GM20000 (cell line): ENCODE results near the gene CCDC141.

Experiments used
- DNase-seq: peaks from one replicate; pipeline ENCODE4 v3.0.0; 2012; ENCODE audit warnings: low spot score
- TF ChIP-seq, protein P1 (sequence below): IDR thresholded peaks from 2 replicates; pipeline ENCODE4 v1.5.1; 2012; ENCODE audit warnings: mild to moderate bottlenecking, control low read depth; ENCODE audit errors: extremely low read depth, missing control alignments

CCDC141 gene

DNA sequence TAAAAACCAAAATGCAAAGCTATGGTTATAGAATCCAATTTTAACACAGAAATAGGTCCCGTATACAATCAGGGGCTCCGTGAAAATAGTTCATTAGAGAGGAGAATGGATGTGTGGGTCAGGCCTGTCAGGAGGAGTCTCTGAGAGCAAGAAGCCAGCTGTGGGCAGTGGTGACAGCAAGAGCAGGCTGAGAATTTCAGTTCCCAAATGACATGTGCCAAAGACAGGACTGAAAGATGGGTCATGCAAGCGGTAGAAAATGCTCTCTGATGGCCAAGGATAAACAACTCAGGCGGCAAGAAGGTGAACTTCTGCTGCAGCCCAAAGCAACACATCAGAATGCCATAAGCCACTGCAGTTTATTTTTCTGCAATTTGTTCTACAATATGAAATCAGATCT, 100.4 kb downstream of the CCDC141 start:
- TF ChIP-seq, protein P1, sequence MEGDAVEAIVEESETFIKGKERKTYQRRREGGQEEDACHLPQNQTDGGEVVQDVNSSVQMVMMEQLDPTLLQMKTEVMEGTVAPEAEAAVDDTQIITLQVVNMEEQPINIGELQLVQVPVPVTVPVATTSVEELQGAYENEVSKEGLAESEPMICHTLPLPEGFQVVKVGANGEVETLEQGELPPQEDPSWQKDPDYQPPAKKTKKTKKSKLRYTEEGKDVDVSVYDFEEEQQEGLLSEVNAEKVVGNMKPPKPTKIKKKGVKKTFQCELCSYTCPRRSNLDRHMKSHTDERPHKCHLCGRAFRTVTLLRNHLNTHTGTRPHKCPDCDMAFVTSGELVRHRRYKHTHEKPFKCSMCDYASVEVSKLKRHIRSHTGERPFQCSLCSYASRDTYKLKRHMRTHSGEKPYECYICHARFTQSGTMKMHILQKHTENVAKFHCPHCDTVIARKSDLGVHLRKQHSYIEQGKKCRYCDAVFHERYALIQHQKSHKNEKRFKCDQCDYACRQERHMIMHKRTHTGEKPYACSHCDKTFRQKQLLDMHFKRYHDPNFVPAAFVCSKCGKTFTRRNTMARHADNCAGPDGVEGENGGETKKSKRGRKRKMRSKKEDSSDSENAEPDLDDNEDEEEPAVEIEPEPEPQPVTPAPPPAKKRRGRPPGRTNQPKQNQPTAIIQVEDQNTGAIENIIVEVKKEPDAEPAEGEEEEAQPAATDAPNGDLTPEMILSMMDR: no peak
- no peak for DNase-seq

DNA sequence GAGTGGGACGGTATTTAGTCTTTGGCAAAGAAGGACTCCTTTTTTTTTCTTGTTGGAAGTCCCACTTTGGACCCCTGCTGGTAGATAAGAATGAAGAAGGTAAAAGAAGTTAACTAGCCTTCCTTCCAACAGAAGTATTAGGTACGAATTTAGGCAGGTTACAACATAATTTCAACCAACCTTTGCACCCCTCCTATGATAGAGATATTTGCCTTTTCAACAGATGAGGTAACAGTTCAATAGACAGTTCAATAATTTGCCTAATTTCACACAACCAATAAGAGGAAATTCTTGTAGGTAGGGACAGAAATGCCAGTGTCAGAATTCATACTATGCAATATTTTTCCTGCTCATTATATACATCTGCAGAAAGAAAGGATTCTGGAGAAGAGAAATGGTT, 100.8 kb downstream of the CCDC141 start:
- TF ChIP-seq, protein P1: no peak
- no peak for DNase-seq

- TF ChIP-seq, protein P1: no peak
- no peak for DNase-seq
Observed at GRCh38 chr2:178947006-178947405, 102.9 kb downstream of the CCDC141 start.

GRCh38 chr2:178946494-178946893, 103.4 kb downstream of the CCDC141 start:
- no peak for DNase-seq

DNA sequence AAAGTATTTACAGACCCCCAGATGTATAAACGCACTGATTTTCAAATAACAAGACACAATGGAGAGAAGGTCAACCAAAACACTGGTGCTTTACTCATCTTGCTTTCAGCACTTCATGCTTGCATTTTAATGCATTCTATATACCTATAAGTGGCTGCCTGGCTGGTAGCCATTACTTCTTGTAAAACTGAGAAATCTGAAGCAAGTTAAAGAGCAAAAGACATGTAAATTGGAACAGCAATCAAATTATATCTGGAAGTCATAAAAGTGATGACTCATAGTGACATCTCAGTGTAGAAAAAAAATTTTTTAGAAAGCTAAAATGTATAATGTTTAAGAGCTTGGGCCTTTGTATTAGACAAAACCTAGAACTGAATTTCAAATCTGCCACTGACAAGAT, 106.2 kb downstream of the CCDC141 start:
- DNase-seq: no peak
- TF ChIP-seq, protein P1: no peak

More at GRCh38 chr2:178946494-178946893, 103.4 kb downstream of the CCDC141 start:
- TF ChIP-seq, protein P1: no peak

GRCh38 chr2:178934571-178934970, 115.4 kb downstream of the CCDC141 start:
- TF ChIP-seq, protein P1: no peak
- DNase-seq: no peak

DNA sequence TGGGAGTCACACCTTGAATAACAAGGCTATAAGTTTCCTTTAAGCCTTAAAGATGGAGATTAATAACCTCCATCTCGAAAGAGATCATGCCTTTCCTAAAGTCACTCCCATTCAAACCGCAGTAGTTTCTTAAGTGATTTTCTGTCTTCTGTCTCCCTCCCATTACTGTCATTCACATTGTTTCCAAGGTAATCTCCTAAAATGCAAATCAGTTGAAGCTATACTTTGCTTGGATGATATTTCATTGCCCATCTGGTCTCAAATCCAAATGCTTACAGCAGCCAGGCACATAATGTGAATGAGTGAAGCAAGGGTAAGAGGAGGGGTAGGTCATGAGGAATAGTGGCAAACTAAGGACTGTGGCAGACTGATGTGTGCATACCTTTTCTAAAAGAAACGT, 116.4 kb downstream of the CCDC141 start:
- no peak for DNase-seq

More for the DNA sequence above, 116.4 kb downstream of the CCDC141 start:
- TF ChIP-seq, protein P1: no peak
